ENCODE measurements around the gene GRIK4. TPM values are rescaled to one million over a fixed set of nuclear protein-coding genes. Genes with fewer than 3 reads are reported as not detected.

Gene GRIK4
- total RNA-seq, 2 experiments from 2014 or later, result not detected

GRCh38 chr11:120587299-120587698, 75.8 kb downstream of the GRIK4 start:
- H3K4me1 Mint-ChIP-seq (ENCODE audit: low read depth), result no peaks in the 10 kb centered on the region
- CTCF ChIA-PET, result no interaction called here

GRCh38 chr11:120589376-120589775, 77.8 kb downstream of the GRIK4 start:
- Histone ChIP-seq H3K4me1 (ENCODE audit: insufficient read depth, low read length) (no peaks in the 10 kb centered on the region), H3K4me3 (ENCODE audit: low read length) (no peak overlapping the region), H3K9me3 (ENCODE audit: control insufficient read depth in 1 of 2, insufficient read depth in 1 of 2, low read length in 2 of 2) (no peaks in the 10 kb centered on the region), H3K27me3 (ENCODE audit: control insufficient read depth in 1 of 2, insufficient read depth in 2 of 2, low read length in 2 of 2) (peaks cover 2 to 20% of the 10 kb centered on the region in 2 experiments), H3K27ac (ENCODE audit: low read depth in 1 of 2, low read length in 2 of 2) (no peak overlapping the region), H3K36me3 (ENCODE audit: insufficient read depth, low read length) (no peaks in the 10 kb centered on the region)
- CTCF ChIA-PET, result no interaction called here
- Mint-ChIP-seq H3K9me3 (no peaks in the 10 kb centered on the region), H3K27ac (no peak overlapping the region), H3K4me3 (no peak overlapping the region), H3K36me3 (ENCODE audit: low read depth) (no peaks in the 10 kb centered on the region), H3K27me3 (peaks cover 62% of the 10 kb centered on the region), H3K4me1 (ENCODE audit: low read depth) (no peaks in the 10 kb centered on the region)
- TF ChIP-seq CTCF (IDR thresholded peaks at IDR 0.05), result no peak
- no peak for DNase-seq
- ATAC-seq (ENCODE audit: poor library complexity), result no peak
- POLR2A ChIA-PET, result no interaction called here
- intact Hi-C loops (cut with DNase I, micrococcal nuclease), result no loop called here

More at GRCh38 chr11:120587299-120587698, 75.8 kb downstream of the GRIK4 start:
- Histone ChIP-seq H3K4me1 (ENCODE audit: insufficient read depth, low read length) (no peaks in the 10 kb centered on the region), H3K4me3 (ENCODE audit: low read length) (no peak overlapping the region), H3K9me3 (ENCODE audit: control insufficient read depth in 1 of 2, insufficient read depth in 1 of 2, low read length in 2 of 2) (no peaks in the 10 kb centered on the region), H3K36me3 (ENCODE audit: insufficient read depth, low read length) (no peaks in the 10 kb centered on the region), H3K27ac (ENCODE audit: low read depth in 1 of 2, low read length in 2 of 2) (no peak overlapping the region), H3K27me3 (ENCODE audit: control insufficient read depth in 1 of 2, insufficient read depth in 2 of 2, low read length in 2 of 2) (peaks cover 2 to 20% of the 10 kb centered on the region in 2 experiments)
- ATAC-seq (ENCODE audit: poor library complexity), result no peak
- intact Hi-C loops (cut with DNase I, micrococcal nuclease), result no loop called here
- peaks cover 69% of the 10 kb centered on the region for H3K27me3 Mint-ChIP-seq
- no peak overlapping the region for H3K4me3 Mint-ChIP-seq
- no peak for DNase-seq
- H3K9me3 Mint-ChIP-seq, result no peaks in the 10 kb centered on the region
- POLR2A ChIA-PET, result no interaction called here
- no peak overlapping the region for H3K27ac Mint-ChIP-seq
- TF ChIP-seq CTCF (IDR thresholded peaks at IDR 0.05), result no peak
- no peaks in the 10 kb centered on the region for H3K36me3 Mint-ChIP-seq (ENCODE audit: low read depth)

GRCh38 chr11:120590472-120590871, 78.9 kb downstream of the GRIK4 start:
- Histone ChIP-seq H3K4me1 (ENCODE audit: insufficient read depth, low read length) (no peaks in the 10 kb centered on the region), H3K4me3 (ENCODE audit: low read length) (no peak overlapping the region), H3K36me3 (ENCODE audit: insufficient read depth, low read length) (no peaks in the 10 kb centered on the region), H3K27ac (ENCODE audit: low read depth in 1 of 2, low read length in 2 of 2) (no peak overlapping the region), H3K27me3 (ENCODE audit: control insufficient read depth in 1 of 2, insufficient read depth in 2 of 2, low read length in 2 of 2) (peaks cover 2 to 20% of the 10 kb centered on the region in 2 experiments), H3K9me3 (ENCODE audit: control insufficient read depth in 1 of 2, insufficient read depth in 1 of 2, low read length in 2 of 2) (no peaks in the 10 kb centered on the region)
- CTCF ChIA-PET, result no interaction called here
- H3K4me3 Mint-ChIP-seq, result no peak overlapping the region
- intact Hi-C loops (cut with DNase I, micrococcal nuclease), result no loop called here
- ATAC-seq (ENCODE audit: poor library complexity) (no peak), DNase-seq (no peak)
- H3K27ac Mint-ChIP-seq, result no peak overlapping the region
- H3K36me3 Mint-ChIP-seq (ENCODE audit: low read depth), result no peaks in the 10 kb centered on the region
- POLR2A ChIA-PET, result no interaction called here
- TF ChIP-seq CTCF (IDR thresholded peaks at IDR 0.05), result no peak
- no peaks in the 10 kb centered on the region for H3K4me1 Mint-ChIP-seq (ENCODE audit: low read depth)
- H3K9me3 Mint-ChIP-seq, result no peaks in the 10 kb centered on the region
- H3K27me3 Mint-ChIP-seq, result peaks cover 59% of the 10 kb centered on the region

All from CD4-positive, alpha-beta T cell (primary cell).